H1 (cell line): ENCODE data around the gene CD164. TPM values are rescaled to one million over a fixed set of nuclear protein-coding genes. Genes with fewer than 3 reads are reported as not detected.

Experiments used
- CTCF ChIA-PET: fragments of 300-600 bp; sonication (Branson Sonifier 250); formaldehyde crosslinking; loops from one replicate; lab custom pipeline; 2021; ENCODE audit not compliant: partially characterized antibody; lab: Charles Lee
- POLR2A ChIA-PET: fragments of 300-600 bp; sonication (Branson Sonifier 250); formaldehyde crosslinking; loops from one replicate; lab custom pipeline; 2021; ENCODE audit warnings: inconsistent platforms; ENCODE audit not compliant: partially characterized antibody; lab: Charles Lee
- DNase-seq, 2 experiments: peaks; one replicate each; pipeline versions ENCODE4 v3.0.0 to v3.0.0-alpha.2; 2010 to 2022; ENCODE audit warnings: low spot score in 2 of 2, low read depth in 1 of 2, mixed read lengths in 1 of 2
- FAIRE-seq: peaks from 2 replicates; lab custom pipeline; 2011; peaks lifted over from hg19 to GRCh38; lab: Jason Lieb, UNC
- H2AFZ ChIP-seq: 2 replicates; pipeline ENCODE4 v1.8.1; 2012; ENCODE audit warnings: low read length, inconsistent platforms
- H2AK5ac ChIP-seq: 2 replicates; pipeline ENCODE4 v1.6.1; 2013; ENCODE audit warnings: low read depth, low read length
- H2BK120ac ChIP-seq: replicated peaks from 2 replicates; pipeline ENCODE3; 2013; ENCODE audit warnings: low read depth, low read length, inconsistent platforms
- H2BK12ac ChIP-seq: 2 replicates; pipeline ENCODE4 v1.6.1; 2013; ENCODE audit warnings: low read depth, low read length
- H2BK15ac ChIP-seq: 2 replicates; pipeline ENCODE4 v1.6.1; 2013; ENCODE audit warnings: low read length
- H2BK20ac ChIP-seq: 2 replicates; pipeline ENCODE4 v1.6.1; 2013; ENCODE audit warnings: low read length
- H2BK5ac ChIP-seq: 2 replicates; pipeline ENCODE4 v1.6.1; 2013; ENCODE audit warnings: low read depth, low read length
- H3K14ac ChIP-seq: 2 replicates; pipeline ENCODE4 v1.6.1; 2013; ENCODE audit warnings: inconsistent platforms; ENCODE audit not compliant: insufficient read length
- H3K18ac ChIP-seq: 2 replicates; pipeline ENCODE4 v1.6.1; 2013; ENCODE audit warnings: low read length; ENCODE audit errors: extremely low read depth
- H3K23ac ChIP-seq: 2 replicates; pipeline ENCODE4 v1.6.1; 2013; ENCODE audit warnings: inconsistent platforms; ENCODE audit not compliant: insufficient read length
- H3K23me2 ChIP-seq: 2 replicates; pipeline ENCODE4 v1.6.1; 2013; ENCODE audit warnings: low read depth, low read length
- H3K27ac ChIP-seq: 2 replicates; pipeline ENCODE4 v1.6.1; 2011; ENCODE audit warnings: low read depth, low read length, inconsistent platforms
- H3K27me3 ChIP-seq, 4 experiments: replicated peaks in 1 of 4; 1 replicate in 1 of 4; 2 replicates in 3 of 4; pipeline versions ENCODE4 v1.6.1 to v1.8.1; 2011 to 2013; ENCODE audit warnings: low read length in 3 of 4, mild to moderate bottlenecking in 3 of 4, inconsistent platforms in 2 of 4, mixed read lengths in 2 of 4, moderate library complexity in 1 of 4; ENCODE audit not compliant: control insufficient read depth in 3 of 4, insufficient read depth in 3 of 4; ENCODE audit errors: extremely low read depth in 1 of 4
- H3K36me3 ChIP-seq, 4 experiments: 2 replicates each; pipeline versions ENCODE4 v1.6.1 to v1.8.1; 2011 to 2013; ENCODE audit warnings: mild to moderate bottlenecking in 4 of 4, low read length in 3 of 4, moderate library complexity in 2 of 4, control low read depth in 1 of 4, inconsistent platforms in 1 of 4; ENCODE audit not compliant: insufficient read depth in 4 of 4, control insufficient read depth in 2 of 4
- H3K4ac ChIP-seq: replicated peaks from 2 replicates; pipeline ENCODE3; 2013; ENCODE audit warnings: low read length, low read depth, mixed read lengths, inconsistent platforms; ENCODE audit not compliant: insufficient read length
- H3K4me1 ChIP-seq, 4 experiments: replicated peaks in 1 of 4; 1 replicate in 1 of 4; 2 replicates in 3 of 4; pipeline versions ENCODE4 v1.6.1 to v1.8.1; 2011 to 2013; ENCODE audit warnings: low read length in 3 of 4, inconsistent platforms in 2 of 4, mixed read lengths in 1 of 4; ENCODE audit not compliant: insufficient read depth in 4 of 4, control insufficient read depth in 3 of 4
- H3K4me2 ChIP-seq, 2 experiments: 2 replicates each; pipeline versions ENCODE4 v1.6.1 to v1.8.1; 2011 to 2013; ENCODE audit warnings: low read depth in 2 of 2, low read length in 2 of 2, control low read depth in 1 of 2, inconsistent platforms in 1 of 2, mild to moderate bottlenecking in 1 of 2; ENCODE audit not compliant: insufficient read depth in 1 of 2
- H3K4me3 ChIP-seq, 4 experiments: fragments of 200-600, 300-600 bp in 1 of 4; sonication (generic), shearing (Covaris generic), sonication (Bioruptor Twin) in 1 of 4; 2 replicates each; pipeline versions ENCODE4 v1.5.1 to v1.8.1; 2011 to 2016; ENCODE audit warnings: low read length in 4 of 4, low read depth in 3 of 4, control low read depth in 2 of 4, inconsistent platforms in 2 of 4, mild to moderate bottlenecking in 2 of 4, mixed read lengths in 1 of 4, moderate library complexity in 1 of 4; ENCODE audit not compliant: insufficient read depth in 2 of 4; ENCODE audit errors: extremely low read depth in 1 of 4
- H3K56ac ChIP-seq: replicated peaks from 2 replicates; pipeline ENCODE3; 2013; ENCODE audit warnings: low read depth, mild to moderate bottlenecking, mixed read lengths, low read length, inconsistent platforms; ENCODE audit not compliant: insufficient read length
- H3K79me1 ChIP-seq: 2 replicates; pipeline ENCODE4 v1.6.1; 2013; ENCODE audit warnings: low read depth, low read length, control low read depth
- H3K79me2 ChIP-seq, 2 experiments: 2 replicates each; pipeline versions ENCODE4 v1.6.1 to v1.8.1; 2012 to 2013; ENCODE audit warnings: low read length in 2 of 2, mild to moderate bottlenecking in 2 of 2, inconsistent platforms in 1 of 2; ENCODE audit not compliant: insufficient read depth in 2 of 2, control insufficient read depth in 1 of 2
- H3K9ac ChIP-seq, 4 experiments: replicated peaks in 1 of 4; 1 replicate in 1 of 4; 2 replicates in 3 of 4; pipeline versions ENCODE4 v1.6.1 to v1.8.1; 2011 to 2013; ENCODE audit warnings: low read depth in 3 of 4, low read length in 3 of 4, control low read depth in 2 of 4, mild to moderate bottlenecking in 2 of 4, moderate library complexity in 2 of 4, inconsistent platforms in 1 of 4; ENCODE audit errors: extremely low read depth in 1 of 4
- H3K9me3 ChIP-seq, 2 experiments: 2 replicates each; pipeline versions ENCODE4 v1.6.1 to v1.8.1; 2012 to 2013; ENCODE audit warnings: mild to moderate bottlenecking in 2 of 2, moderate library complexity in 2 of 2, control low read depth in 1 of 2, inconsistent platforms in 1 of 2, low read depth in 1 of 2, low read length in 1 of 2, mixed read lengths in 1 of 2; ENCODE audit not compliant: insufficient read depth in 2 of 2
- H4K20me1 ChIP-seq, 2 experiments: replicated peaks in 1 of 2; 2 replicates each; pipeline versions ENCODE3 to v1.8.1; 2011 to 2013; ENCODE audit warnings: inconsistent platforms in 2 of 2, low read length in 2 of 2, mild to moderate bottlenecking in 1 of 2; ENCODE audit not compliant: insufficient read depth in 2 of 2, control insufficient read depth in 1 of 2
- H4K5ac ChIP-seq: 2 replicates; pipeline ENCODE4 v1.6.1; 2013; ENCODE audit warnings: low read length, low read depth, mixed read lengths, inconsistent platforms; ENCODE audit not compliant: insufficient read length
- H4K8ac ChIP-seq: 2 replicates; pipeline ENCODE4 v1.8.0; 2013; ENCODE audit warnings: mild to moderate bottlenecking, moderate library complexity, low read length, inconsistent platforms; ENCODE audit not compliant: insufficient read depth; ENCODE audit errors: extremely low read depth
- H4K91ac ChIP-seq: replicated peaks from 2 replicates; pipeline ENCODE3; 2013; ENCODE audit warnings: low read length, mixed read lengths, inconsistent platforms; ENCODE audit not compliant: insufficient read length
- HDAC2 ChIP-seq, 2 experiments: fragments of 300-600 bp in 1 of 2; sonication (generic) in 1 of 2; IDR thresholded peaks; 2 replicates each; pipeline ENCODE4 v1.6.1; 2011 to 2012; ENCODE audit warnings: low read depth in 2 of 2, low read length in 2 of 2, mild to moderate bottlenecking in 2 of 2, moderate library complexity in 2 of 2, borderline replicate concordance in 1 of 2, inconsistent platforms in 1 of 2
- RBBP5 ChIP-seq: IDR thresholded peaks from 2 replicates; pipeline ENCODE4 v1.7.1; 2012; ENCODE audit warnings: low read depth, mild to moderate bottlenecking, inconsistent platforms, low read length, moderate library complexity, borderline replicate concordance
- RFX5 ChIP-seq: IDR thresholded peaks from 2 replicates; pipeline ENCODE4 v1.6.1; 2011; ENCODE audit warnings: low read depth, low read length, improper control_type of control experiment, borderline replicate concordance
- WGBS, 2 experiments: shearing (Covaris generic) in 1 of 2; methylation state at CpG; one replicate each; pipeline versions ENCODE4 v1.1.6 to v1.1.7; 2013 to 2015; ENCODE audit warnings: low lambda C conversion rate in 2 of 2, mixed read lengths in 2 of 2, inconsistent platforms in 1 of 2, low coverage in 1 of 2, missing lambda C conversion rate in 1 of 2; ENCODE audit not compliant: insufficient replicate concordance in 2 of 2, insufficient coverage in 1 of 2, insufficient read length in 1 of 2; ENCODE audit errors: extremely low coverage in 1 of 2, missing lambda C conversion rate in 1 of 2; 5-methylcytosine and 5-hydroxymethylcytosine counted together
- polyA plus RNA-seq, 7 experiments: library from polyadenylated mRNA; depleted of rRNA in 3 of 7; stranded (reverse) in 5 of 7; unstranded in 2 of 7; fragments of >200 nt in 5 of 7; fragments of 200-250 nt in 2 of 7; gene quantifications; 1 replicate in 5 of 7; 2 replicates in 1 of 7; 4 replicates in 1 of 7; pipeline versions ENCODE4 v1.2.1 to v1.2.3, GENCODE V29; 2011 to 2013; ENCODE audit warnings: missing spikeins in 2 of 7, mixed read lengths in 2 of 7
- total RNA-seq: library from RNA; stranded (reverse); fragmentation: NEBNext Ultra II Directional; extraction: Animal tissue kit (Norgen Biotek cat#: 25700); gene quantifications from 2 replicates; pipeline ENCODE4 v1.2.1, GENCODE V29; 2021
- TF ChIP-seq, protein P1 (sequence below): IDR thresholded peaks from 2 replicates; pipeline ENCODE4 v1.6.1; 2012; ENCODE audit warnings: low read length, inconsistent platforms
- TF ChIP-seq, protein P2 (sequence below): IDR thresholded peaks from 2 replicates; pipeline ENCODE4 v1.6.1; 2011; ENCODE audit warnings: low read length, improper control_type of control experiment

CD164 gene
- total and polyA plus RNA-seq, 2 of the 8 experiments (the other 6 are each of a cell fraction or from before 2014, with no cell fraction given), result 69.3 to 94.3 TPM

DNA sequence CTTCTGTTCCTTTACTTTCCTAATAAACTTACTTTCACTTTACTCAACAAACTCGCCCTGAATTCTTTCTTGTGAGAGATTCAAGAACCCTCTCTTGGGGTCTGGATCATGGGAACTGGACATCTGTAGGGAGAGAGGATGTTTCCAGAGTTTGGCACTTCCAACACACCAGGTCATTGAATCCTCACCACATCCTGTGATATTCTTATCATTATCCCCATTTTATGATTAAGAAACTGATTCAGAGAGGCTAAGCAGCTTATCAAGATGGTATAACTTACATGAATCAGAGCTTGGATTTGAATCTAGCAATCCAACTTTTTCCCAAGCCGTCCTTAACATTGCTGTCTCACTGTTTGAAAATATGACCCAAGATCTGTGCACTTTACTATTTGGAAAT, 42.7 kb upstream of the CD164 start:
- Histone ChIP-seq H2BK5ac (no peak overlapping the region), H3K23ac (no peak overlapping the region), H2BK120ac (no peak overlapping the region), H3K18ac (no peak overlapping the region), H3K23me2 (no peaks in the 10 kb centered on the region), H3K27ac (no peak overlapping the region), H3K4me3 (no peak overlapping the region), H3K4me1 (no peaks in the 10 kb centered on the region), H4K91ac (no peak overlapping the region), H2BK15ac (no peak overlapping the region), H4K5ac (no peak overlapping the region), H3K36me3 (no peaks in the 10 kb centered on the region), H2AFZ (no peak overlapping the region), H3K27me3 (no peaks in the 10 kb centered on the region), H3K9ac (no peak overlapping the region), H4K20me1 (no peaks in the 10 kb centered on the region), H3K56ac (no peak overlapping the region), H2BK20ac (no peak overlapping the region), H3K79me2 (no peaks in the 10 kb centered on the region), H3K9me3 (no peaks in the 10 kb centered on the region), H4K8ac (no peak overlapping the region), H3K79me1 (no peaks in the 10 kb centered on the region), H3K4ac (no peak overlapping the region), H3K14ac (no peak overlapping the region), H2AK5ac (no peak overlapping the region), H3K4me2 (no peak overlapping the region), H2BK12ac (no peak overlapping the region)
- no peak for FAIRE-seq
- WGBS, 2 experiments, result 80 to 81% methylated on average over 1 to 2 of the region's 2 CpGs
- POLR2A ChIA-PET, result no interaction called here
- no peak for DNase-seq
- TF ChIP-seq, protein P1, sequence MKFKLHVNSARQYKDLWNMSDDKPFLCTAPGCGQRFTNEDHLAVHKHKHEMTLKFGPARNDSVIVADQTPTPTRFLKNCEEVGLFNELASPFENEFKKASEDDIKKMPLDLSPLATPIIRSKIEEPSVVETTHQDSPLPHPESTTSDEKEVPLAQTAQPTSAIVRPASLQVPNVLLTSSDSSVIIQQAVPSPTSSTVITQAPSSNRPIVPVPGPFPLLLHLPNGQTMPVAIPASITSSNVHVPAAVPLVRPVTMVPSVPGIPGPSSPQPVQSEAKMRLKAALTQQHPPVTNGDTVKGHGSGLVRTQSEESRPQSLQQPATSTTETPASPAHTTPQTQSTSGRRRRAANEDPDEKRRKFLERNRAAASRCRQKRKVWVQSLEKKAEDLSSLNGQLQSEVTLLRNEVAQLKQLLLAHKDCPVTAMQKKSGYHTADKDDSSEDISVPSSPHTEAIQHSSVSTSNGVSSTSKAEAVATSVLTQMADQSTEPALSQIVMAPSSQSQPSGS, result no peak
- TF ChIP-seq RBBP5 (no peak), HDAC2 (IDR thresholded peaks at IDR 0.05; ENCODE audit: borderline replicate concordance in 1 of 2, low read depth in 2 of 2, low read length in 2 of 2) (no peak), RFX5 (no peak)
- TF ChIP-seq, protein P2, sequence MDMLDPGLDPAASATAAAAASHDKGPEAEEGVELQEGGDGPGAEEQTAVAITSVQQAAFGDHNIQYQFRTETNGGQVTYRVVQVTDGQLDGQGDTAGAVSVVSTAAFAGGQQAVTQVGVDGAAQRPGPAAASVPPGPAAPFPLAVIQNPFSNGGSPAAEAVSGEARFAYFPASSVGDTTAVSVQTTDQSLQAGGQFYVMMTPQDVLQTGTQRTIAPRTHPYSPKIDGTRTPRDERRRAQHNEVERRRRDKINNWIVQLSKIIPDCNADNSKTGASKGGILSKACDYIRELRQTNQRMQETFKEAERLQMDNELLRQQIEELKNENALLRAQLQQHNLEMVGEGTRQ, result no peak
- CTCF ChIA-PET, result interaction anchor here (1.0 to 1.3 kb wide), 2 partner anchors 11 to 29 kb away, joined by 3 read pairs; no protein-coding TSS in a partner anchor
